HG02943 (cell line): ENCODE data around the gene BABAM2.

Source experiments
- ATAC-seq: cut with Tn5 transposase; IDR thresholded peaks from one replicate; pipeline ENCODE4 v1.9.1; 2021; ENCODE audit warnings: mild to moderate bottlenecking, low read depth, moderate library complexity; ENCODE audit not compliant: unreplicated experiment

Gene BABAM2

GRCh38 chr2:28175028-28175427, 284.5 kb downstream of the BABAM2 start:
- ATAC-seq = no peak

GRCh38 chr2:28178946-28179345, 288.4 kb downstream of the BABAM2 start:
- ATAC-seq = no peak

GRCh38 chr2:28181801-28182200, 291.3 kb downstream of the BABAM2 start:
- ATAC-seq = no peak

GRCh38 chr2:28182348-28182747, 291.8 kb downstream of the BABAM2 start:
- ATAC-seq = no peak

- ATAC-seq = no peak
Measured at GRCh38 chr2:28185153-28185552, 294.6 kb downstream of the BABAM2 start.

GRCh38 chr2:28185891-28186290, 295.4 kb downstream of the BABAM2 start:
- ATAC-seq = no peak

- ATAC-seq = no peak
Measured at GRCh38 chr2:28187186-28187585, 296.7 kb downstream of the BABAM2 start.

- no peak for ATAC-seq
Measured at GRCh38 chr2:28188436-28188835, 297.9 kb downstream of the BABAM2 start.

GRCh38 chr2:28193630-28194403, 303.3 kb downstream of the BABAM2 start:
- no peak for ATAC-seq

GRCh38 chr2:28199995-28200679, 309.6 kb downstream of the BABAM2 start:
- no peak for ATAC-seq

GRCh38 chr2:28201671-28202180, 311.2 kb downstream of the BABAM2 start:
- ATAC-seq = no peak

GRCh38 chr2:28202719-28203118, 312.2 kb downstream of the BABAM2 start:
- ATAC-seq = no peak

- ATAC-seq = no peak
Measured at GRCh38 chr2:28206762-28207161, 316.2 kb downstream of the BABAM2 start.

GRCh38 chr2:28209261-28209691, 318.7 kb downstream of the BABAM2 start:
- no peak for ATAC-seq

- ATAC-seq = no peak
Measured at GRCh38 chr2:28209864-28210263, 319.3 kb downstream of the BABAM2 start.

GRCh38 chr2:28210535-28210934, 320.0 kb downstream of the BABAM2 start:
- ATAC-seq = no peak

- no peak for ATAC-seq
Measured at GRCh38 chr2:28216331-28216730, 325.8 kb downstream of the BABAM2 start.

- ATAC-seq = no peak
Measured at GRCh38 chr2:28217042-28217740, 326.7 kb downstream of the BABAM2 start.

GRCh38 chr2:28219138-28219537, 328.6 kb downstream of the BABAM2 start:
- ATAC-seq = no peak

- ATAC-seq = no peak
Measured at GRCh38 chr2:28219758-28220368, 329.3 kb downstream of the BABAM2 start.
